ELF-1 (cell line): ENCODE data around the gene HM13.
"Not testable (repeated sequence)": the region's sequence is repeated elsewhere in the genome, so short reads cannot be mapped to it uniquely, and the experiment has no call there.

Experiments used
- DNase-seq: peaks from one replicate; pipeline ENCODE4 v3.0.0-alpha.2; 2016; ENCODE audit warnings: low read depth, low spot score

Gene HM13

GRCh38 chr20:31587545-31588389 is 73.5 kb downstream of the HM13 start:
- DNase-seq: peak; percentile 71

GRCh38 chr20:31590717-31591225 is 76.5 kb downstream of the HM13 start:
- peak; percentile 56 for DNase-seq

GRCh38 chr20:31593221-31594001 is 79.2 kb downstream of the HM13 start:
- peak; percentile 58 for DNase-seq

- no peak for DNase-seq
These were observed 79.8 kb downstream of the HM13 start for GRCh38 chr20:31594002-31594557.

GRCh38 chr20:31594558-31595379 is 80.5 kb downstream of the HM13 start:
- peak; percentile 82 for DNase-seq

GRCh38 chr20:31595380-31595653 is 81.1 kb downstream of the HM13 start:
- no peak for DNase-seq

GRCh38 chr20:31595654-31596411 is 81.6 kb downstream of the HM13 start:
- DNase-seq: peak; percentile 99

GRCh38 chr20:31596412-31596715 is 82.1 kb downstream of the HM13 start:
- DNase-seq: not testable (repeated sequence)

- no peak for DNase-seq
These were observed 82.7 kb downstream of the HM13 start for GRCh38 chr20:31596831-31597480.

- no peak for DNase-seq
These were observed 83.2 kb downstream of the HM13 start for GRCh38 chr20:31597481-31597855.

- no peak for DNase-seq
These were observed 88.2 kb downstream of the HM13 start for GRCh38 chr20:31602431-31602778.

- DNase-seq: no peak
These were observed 88.7 kb downstream of the HM13 start for GRCh38 chr20:31602779-31603441.

GRCh38 chr20:31603822-31604566 is 89.8 kb downstream of the HM13 start:
- peak; percentile 99 for DNase-seq

GRCh38 chr20:31604567-31605030 is 90.4 kb downstream of the HM13 start:
- no peak for DNase-seq

- DNase-seq: peak; percentile 98
These were observed 91.0 kb downstream of the HM13 start, which contains the start of gene ID1 for GRCh38 chr20:31605031-31605901. ID1 (plus strand) TSS chr20:31605289; CDS start chr20:31605388, 99 bp downstream.

GRCh38 chr20:31605902-31606803 is 91.9 kb downstream of the HM13 start:
- DNase-seq: peak; percentile 36
